ENCODE measurements around the gene ATM.

Gene ATM

GRCh38 chr11:108222574-108223347, at the start of gene ATM, which contains the start of gene NPAT:
TSS of gene ATM (plus strand) at chr11:108223067. CDS start at chr11:108227625, 4,558 bp downstream.
TSS of gene NPAT (minus strand) at chr11:108222638. CDS start at chr11:108222536, 102 bp downstream.
- FAIRE-seq (peak; percentile 97), DNase-seq (ENCODE audit: insufficient read length, low spot score) (peak; percentile 43)

DNA sequence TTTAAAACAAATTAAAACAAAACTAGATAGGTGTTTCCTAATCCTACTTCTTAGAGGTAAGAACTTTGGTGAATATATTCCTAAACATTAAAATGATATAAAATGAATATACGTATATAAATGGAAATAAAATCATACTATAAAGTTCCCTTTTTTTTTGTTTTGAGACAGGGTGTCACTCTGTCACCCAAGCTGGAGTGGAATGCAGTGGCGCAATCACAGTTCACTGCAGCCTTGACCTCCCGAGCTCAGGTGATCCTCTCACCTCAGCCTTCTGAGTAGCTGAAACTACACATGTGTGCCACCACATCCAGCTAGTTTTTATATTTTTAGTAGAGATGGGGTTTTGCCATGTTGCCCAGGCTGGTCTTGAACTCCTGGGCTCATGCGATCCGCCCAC, 45.3 kb upstream of the ATM start:
- FAIRE-seq (no peak), DNase-seq (ENCODE audit: insufficient read length, low spot score) (no peak)

- DNase-seq (ENCODE audit: insufficient read length, low spot score) (no peak), FAIRE-seq (no peak)
Measured at GRCh38 chr11:108193725-108194124, 29.1 kb upstream of the ATM start.

DNA sequence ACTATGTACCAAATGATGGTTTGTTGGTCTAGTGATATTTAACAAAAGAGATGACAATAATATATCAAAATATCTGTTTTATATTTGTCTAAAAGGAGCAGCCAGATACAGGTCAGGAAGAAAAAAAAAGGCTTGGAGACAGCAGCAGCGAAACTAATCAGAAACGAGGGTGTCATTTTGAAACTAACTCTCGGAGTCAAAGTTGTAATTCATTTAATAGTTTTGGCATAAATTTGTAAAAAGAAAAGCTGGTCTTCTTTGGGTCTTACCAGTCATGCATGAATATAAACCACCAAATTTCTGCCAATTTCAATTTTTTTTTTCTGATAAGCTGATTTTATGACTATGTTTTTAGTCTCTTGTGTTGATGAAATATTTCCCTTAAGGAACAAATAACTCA, 26.0 kb upstream of the ATM start:
- FAIRE-seq: peak; percentile 87
- DNase-seq (ENCODE audit: insufficient read length, low spot score): peak; percentile 16

DNA sequence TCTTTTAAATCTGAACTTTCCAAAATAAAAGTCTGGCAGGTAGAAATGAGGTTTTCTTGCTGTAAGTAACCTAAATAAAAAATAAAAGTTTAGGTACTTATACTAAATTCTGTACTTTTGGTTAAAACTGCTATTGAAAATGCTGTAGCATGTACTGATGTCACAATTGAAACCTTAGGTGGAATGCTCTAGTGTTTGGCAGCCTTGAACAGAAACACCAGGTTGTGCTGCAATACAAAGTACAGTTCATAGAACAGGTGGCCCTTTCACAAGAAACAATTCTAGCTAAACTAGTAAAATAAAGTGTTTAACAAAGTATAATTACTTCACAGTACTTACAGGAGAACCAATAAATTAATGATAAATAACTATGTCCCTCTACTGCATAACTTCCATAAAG, 25.5 kb upstream of the ATM start:
- DNase-seq (ENCODE audit: insufficient read length, low spot score) (no peak), FAIRE-seq (peak; percentile 62)

- DNase-seq (ENCODE audit: insufficient read length, low spot score) (no peak), FAIRE-seq (no peak)
Measured at GRCh38 chr11:108198833-108199232, 24.0 kb upstream of the ATM start.

DNA sequence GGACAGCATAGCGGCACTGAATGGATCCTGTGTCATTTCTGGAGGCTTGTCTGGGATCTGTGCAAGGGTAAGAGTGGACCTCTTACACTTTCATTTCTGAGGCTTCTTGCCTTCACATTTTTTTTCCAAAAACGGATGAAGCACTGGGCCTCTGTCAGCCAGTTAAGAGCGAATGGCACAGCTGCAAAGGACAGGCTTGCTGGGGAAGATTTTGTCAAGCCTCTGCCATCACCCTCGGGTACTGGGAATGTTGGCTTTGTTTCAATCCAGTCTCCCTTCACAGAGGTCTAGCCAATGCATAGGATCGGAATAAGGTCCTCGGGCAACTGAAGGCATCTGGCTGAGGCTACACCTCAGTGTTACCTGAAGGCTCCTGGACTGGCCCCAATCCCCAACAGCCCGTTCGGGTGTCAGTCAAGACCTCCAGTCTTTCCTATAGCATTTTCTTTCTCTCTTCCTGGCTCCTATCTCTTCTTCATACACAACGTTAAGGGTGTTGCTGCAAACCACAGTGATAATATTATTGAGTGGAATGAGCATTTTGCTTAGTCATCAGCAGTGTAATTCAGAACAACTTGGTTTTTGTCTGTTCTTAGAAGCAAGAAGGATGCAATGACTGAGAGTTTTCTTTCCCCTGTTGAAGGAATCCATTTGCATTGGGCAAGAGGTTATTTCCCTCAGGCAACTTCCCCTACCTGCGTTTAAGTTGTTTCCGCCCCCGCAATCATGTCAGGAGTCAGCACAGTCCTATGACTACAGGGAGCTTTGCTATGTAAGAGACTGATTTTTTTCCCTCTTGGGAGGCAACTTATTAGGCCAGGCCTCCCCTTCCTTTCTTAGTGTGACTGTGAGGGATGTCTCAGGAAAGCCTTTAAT, 23.2 kb upstream of the ATM start:
- DNase-seq (ENCODE audit: insufficient read length, low spot score) (peak; percentile 26), FAIRE-seq (peak; percentile 91)

- DNase-seq (ENCODE audit: insufficient read length, low spot score): no peak
- FAIRE-seq: no peak
Measured at GRCh38 chr11:108203075-108203474, 19.8 kb upstream of the ATM start.

GRCh38 chr11:108204376-108204775, 18.5 kb upstream of the ATM start:
- FAIRE-seq (no peak), DNase-seq (ENCODE audit: insufficient read length, low spot score) (no peak)

DNA sequence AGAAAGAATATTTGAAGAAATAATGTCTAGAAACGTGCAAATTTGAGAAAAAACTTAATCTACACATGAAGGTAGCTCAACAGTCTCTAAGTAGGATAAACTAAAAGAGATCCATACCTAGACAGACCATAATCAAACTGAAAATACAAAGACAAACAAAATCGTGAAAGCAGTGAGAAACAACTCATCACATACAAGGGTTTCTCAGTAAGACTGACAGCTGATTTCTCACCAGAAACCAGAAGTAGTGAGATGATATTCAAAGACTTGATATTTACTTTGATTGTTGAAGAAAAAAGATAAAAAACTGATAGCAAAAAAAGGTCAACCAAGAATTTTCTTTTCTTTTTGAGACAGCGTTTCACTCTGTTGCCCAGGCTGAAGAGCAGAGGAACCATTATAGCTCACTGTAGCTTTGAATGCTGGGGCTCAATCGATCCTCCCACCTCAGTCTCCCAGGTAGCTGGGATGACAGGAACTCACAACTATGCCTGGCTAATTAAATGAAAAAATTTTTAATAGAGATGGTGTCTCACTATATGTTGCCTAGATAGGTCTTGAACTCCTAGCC, 17.9 kb upstream of the ATM start:
- DNase-seq (ENCODE audit: insufficient read length, low spot score): no peak
- FAIRE-seq: no peak

GRCh38 chr11:108206171-108206570, 16.7 kb upstream of the ATM start:
- DNase-seq (ENCODE audit: insufficient read length, low spot score): no peak
- FAIRE-seq: no peak

DNA sequence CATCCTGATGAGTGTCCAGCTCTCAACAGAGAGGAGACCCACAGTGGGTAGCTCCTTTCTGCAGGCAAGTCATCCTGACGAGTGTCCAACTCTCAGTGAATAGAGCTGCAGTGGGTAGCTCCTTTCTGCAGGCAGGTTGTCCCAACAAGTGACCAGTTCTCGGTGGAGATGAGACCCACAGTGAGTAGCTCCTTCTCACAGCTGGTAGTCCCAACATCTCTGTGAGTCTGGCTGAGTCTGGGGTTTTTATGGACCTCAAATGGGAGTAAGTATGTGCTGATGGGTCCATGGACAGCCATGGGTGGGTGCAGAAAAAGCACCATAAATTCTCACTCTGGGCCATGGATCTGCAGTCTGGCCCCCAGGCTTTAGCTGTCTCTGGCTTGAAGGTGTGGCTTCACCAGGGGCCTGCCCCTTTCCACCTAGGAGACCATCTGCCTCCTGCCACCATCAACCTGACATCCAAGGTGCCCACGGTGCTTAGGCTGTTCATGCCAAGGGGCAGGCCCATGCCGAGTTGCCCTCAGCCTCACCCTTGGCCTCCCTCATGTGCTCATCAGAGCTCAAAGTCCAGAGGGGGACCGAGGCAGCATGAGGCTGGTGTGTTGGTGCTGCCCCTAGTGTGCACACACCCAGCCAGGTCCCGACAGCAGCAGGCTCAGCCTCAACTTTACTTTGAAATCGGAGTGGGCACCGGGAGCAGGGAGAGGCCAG, 15.7 kb upstream of the ATM start:
- FAIRE-seq (no peak), DNase-seq (ENCODE audit: insufficient read length, low spot score) (no peak)

DNA sequence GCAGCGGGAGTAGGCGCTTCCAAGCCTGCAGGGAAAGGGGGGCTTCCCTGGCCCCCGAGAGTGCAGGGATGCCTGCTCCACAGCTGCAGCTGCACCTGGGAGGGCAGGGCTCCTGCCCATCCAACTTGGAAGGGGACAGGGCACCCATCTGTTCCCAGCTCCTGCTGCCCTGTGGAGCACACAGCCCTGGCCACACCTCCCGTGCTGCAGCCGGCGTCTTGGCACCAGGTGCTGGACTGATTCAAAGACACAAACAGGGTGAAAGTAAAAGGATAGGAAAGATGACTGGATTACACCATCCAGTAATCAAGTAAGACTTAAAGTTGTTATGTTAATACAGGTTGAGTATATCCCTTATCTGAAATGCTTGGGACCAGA, 15.2 kb upstream of the ATM start:
- no peak for FAIRE-seq

GRCh38 chr11:108210441-108210840, 12.4 kb upstream of the ATM start:
- FAIRE-seq (peak; percentile 26), DNase-seq (ENCODE audit: insufficient read length, low spot score) (no peak)

More for the DNA sequence above, 15.2 kb upstream of the ATM start:
- DNase-seq (ENCODE audit: insufficient read length, low spot score): no peak

- FAIRE-seq: no peak
- no peak for DNase-seq (ENCODE audit: insufficient read length, low spot score)
Measured at GRCh38 chr11:108213784-108214183, 9.1 kb upstream of the ATM start.

DNA sequence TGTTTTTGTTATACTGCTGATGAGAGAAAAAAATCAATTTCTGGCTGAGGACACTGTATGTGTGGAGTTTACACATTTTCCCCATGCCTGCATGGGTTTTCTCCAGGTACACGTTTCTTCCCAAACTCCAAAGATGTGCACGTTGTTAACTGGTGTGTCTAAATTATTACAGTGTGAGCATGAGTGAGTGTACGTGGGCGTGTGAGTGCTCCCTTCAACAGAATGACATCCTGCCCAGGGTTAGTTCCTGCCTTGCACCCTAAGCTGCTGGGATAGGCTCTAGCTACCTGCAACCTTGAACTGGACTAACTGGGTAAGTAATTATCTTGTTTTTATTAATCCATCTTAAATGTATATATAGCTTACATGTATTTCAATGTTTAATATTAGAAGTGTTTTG, 5.9 kb upstream of the ATM start:
- DNase-seq (ENCODE audit: insufficient read length, low spot score) (no peak), FAIRE-seq (no peak)

DNA sequence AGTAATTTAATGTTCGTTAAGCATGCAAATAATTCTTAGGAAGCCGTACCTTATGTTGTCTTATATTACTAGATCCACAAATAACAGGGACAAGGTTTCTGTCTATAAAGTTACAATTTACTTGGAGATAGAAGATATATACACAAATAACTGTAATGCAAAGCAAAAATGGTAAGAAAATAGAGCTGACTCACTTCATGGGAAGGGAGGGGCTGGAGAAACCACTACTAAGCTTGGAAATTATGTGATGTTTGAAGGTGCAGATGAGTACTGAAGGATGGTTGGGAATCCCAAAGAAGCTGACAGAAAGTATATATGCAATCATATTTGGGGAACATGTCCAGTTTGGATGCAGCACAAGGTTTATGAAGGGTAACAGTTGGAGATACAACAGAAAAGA, 4.4 kb upstream of the ATM start:
- DNase-seq (ENCODE audit: insufficient read length, low spot score): no peak
- no peak for FAIRE-seq

DNA sequence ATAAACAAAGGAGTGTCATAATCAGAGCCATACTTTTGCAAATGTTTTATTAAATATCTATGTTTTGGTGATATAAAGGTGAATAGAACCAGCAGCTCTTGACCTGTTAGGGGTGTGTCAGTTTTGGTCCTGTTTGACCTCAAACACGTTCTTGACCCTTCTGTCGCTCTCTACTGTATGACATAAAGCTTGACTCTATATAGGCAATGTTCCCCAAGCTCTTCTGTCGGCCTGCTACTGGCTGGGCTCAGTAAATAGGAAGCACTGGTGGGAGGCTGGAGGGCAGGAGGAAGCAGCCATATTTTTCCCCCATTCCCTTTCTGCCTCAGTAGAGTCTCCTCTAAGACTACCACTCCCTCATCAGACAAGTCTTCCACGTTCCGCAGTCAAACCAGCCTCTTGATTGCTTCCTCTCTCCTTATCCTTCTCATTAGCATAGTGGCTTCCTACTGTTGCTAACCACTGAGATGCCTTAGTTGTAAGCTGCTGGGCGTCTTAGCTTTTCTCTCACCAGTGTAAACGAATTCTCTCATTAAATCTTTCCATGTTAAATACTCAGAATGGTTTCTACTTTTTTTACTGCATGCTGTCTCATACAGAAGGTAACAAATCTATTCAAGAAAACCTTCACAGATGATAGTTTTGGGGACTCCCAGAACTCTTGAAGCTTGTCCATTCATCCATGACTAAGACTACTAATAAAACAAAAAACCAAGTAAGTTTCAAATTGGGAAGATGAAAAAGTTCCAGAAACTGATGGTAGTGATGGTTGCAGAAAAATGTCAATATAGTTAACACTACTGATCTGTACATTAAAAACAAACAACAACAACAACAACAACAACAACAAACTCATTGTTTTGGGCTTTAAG, 3.7 kb upstream of the ATM start:
- FAIRE-seq (peak; percentile 47), DNase-seq (ENCODE audit: insufficient read length, low spot score) (no peak)

GRCh38 chr11:108220721-108221336, 2.0 kb upstream of the ATM start:
- DNase-seq (ENCODE audit: insufficient read length, low spot score) (no peak), FAIRE-seq (peak; percentile 69)
